ENCODE measurements around the gene RAB11FIP2.

The RAB11FIP2 gene

DNA sequence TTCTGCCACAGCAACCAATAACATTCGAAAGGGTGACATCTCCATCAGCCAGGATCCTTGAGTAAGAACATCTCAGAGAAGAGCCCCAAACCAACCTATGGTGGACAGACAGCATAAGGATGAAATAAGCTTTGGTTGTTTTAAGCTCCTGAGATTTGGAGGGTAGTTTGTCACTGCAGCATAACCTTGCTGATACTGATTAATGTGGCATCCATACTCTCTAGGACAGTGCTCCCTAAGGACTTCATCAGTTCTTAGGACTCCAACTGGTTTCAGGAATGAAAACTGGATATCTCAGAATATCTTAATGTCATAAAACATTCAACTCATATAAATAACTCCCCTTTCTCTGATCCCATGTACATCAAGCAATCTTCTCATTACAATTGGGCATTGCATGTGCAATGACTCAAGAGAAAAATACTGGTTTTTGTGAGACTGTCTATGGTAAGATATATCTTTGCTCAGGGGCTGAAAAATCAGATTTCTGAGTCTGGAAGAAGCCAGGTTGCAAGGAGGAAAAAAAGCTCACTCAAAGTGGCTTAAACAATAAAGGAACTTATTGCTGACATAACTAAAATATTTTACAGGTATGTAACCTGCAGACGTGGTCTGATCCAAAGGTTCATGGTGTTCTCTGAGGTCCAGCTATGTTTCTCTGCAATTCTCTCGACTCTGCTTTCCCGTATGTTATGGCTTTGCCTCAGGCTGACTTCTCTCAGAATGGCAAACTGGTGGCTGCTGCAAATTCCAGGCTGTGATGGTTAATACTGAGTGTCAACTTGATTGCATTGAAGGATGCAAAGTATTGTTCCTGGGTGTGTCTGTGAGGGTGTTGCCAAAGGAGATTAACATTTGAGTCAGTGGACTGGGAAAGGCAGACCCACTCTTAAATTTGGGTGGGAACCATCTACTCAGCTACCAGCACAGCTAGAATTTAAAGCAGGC is 65.7 kb downstream of the RAB11FIP2 start:
- DNase-seq (ENCODE audit: low read depth), result no peak

DNA sequence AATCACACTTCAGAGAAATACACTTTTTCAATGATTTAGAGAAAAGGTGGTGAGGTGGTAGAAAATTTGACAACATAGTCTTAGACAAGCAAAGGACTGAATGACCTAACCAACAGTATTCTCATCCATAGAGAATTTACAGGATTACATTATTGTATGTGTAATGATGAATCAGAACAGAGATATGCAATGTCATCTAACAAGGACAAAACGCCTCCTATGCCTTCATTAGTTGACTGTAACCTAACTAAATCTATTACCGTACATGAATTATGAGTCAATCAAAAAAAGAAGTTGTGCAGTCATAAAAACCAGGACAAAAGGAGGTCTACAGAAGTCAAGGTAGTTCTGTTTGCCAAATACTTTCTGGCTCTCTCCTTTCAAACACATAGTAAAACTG is 66.5 kb downstream of the RAB11FIP2 start:
- peak; percentile 1 for DNase-seq (ENCODE audit: low read depth)

DNA sequence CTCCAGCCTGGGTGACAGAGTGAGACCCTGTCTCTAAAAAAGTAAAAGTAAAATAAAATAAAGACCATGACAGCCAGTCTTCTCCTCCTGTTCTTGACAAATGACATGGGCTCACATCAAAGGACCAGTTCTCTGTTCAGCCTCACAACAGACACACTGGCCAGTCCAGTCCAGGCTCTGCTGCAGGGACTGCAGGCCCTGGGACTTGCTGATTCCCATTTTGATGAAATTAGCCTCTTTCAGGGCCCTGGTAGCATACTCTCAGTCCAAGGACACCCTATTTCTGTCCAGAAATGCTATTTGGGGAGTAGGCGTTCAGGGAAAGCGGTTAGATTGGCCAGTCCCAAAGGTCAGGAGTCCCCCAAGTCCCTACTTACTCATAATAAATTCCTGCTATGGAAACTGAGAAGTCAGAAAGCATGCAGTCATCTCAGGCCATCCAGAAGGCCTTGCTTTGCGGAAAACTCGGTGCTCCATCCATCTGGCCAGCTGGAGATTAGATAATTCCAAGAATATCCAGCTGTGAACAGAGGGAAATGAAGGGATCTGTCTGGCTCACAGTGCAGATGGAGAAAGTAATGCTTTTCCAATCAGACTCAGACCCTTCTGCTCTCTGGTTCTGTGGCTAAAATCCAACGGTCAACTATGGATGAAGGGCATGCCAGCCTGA is 74.4 kb downstream of the RAB11FIP2 start:
- DNase-seq (ENCODE audit: low read depth), result no peak

DNA sequence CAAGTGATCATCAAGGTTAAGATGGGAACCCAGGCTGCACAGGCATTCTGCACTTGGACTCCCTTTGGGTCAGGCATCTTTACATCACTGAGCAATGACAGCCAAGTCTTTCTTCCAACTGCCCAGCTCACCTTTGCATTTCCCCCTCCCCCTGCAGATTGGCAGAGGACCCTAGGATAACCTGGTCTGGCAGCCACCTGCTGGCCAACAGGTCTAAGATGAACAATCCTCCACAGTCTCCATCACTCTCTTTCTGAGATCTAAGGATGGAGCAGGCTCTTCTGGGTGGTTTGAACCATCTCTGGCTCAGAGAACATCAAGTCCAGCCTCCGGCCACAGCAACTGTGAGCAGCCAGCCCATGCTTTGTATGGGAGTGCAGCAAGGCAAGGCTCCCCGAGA is 75.8 kb downstream of the RAB11FIP2 start:
- no peak for DNase-seq (ENCODE audit: low read depth)

DNA sequence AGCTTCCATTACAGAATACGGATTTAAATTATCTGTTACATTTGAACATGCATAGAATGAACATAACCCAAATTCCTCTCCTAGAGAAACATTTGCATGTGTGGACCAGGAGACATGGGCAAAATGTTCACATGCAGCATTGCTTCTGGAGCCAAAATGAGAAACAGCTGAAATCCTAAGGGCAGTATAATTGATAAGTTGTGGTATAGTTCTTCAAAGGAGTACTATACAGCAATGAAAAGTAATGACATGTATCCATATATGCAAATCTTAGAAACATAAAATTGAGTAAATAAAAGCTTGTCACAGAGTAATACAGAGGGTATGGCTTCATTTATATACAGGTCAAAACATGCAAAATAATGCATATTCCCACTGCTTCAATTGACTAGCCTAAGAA is 77.1 kb downstream of the RAB11FIP2 start:
- DNase-seq (ENCODE audit: low read depth), result no peak

DNA sequence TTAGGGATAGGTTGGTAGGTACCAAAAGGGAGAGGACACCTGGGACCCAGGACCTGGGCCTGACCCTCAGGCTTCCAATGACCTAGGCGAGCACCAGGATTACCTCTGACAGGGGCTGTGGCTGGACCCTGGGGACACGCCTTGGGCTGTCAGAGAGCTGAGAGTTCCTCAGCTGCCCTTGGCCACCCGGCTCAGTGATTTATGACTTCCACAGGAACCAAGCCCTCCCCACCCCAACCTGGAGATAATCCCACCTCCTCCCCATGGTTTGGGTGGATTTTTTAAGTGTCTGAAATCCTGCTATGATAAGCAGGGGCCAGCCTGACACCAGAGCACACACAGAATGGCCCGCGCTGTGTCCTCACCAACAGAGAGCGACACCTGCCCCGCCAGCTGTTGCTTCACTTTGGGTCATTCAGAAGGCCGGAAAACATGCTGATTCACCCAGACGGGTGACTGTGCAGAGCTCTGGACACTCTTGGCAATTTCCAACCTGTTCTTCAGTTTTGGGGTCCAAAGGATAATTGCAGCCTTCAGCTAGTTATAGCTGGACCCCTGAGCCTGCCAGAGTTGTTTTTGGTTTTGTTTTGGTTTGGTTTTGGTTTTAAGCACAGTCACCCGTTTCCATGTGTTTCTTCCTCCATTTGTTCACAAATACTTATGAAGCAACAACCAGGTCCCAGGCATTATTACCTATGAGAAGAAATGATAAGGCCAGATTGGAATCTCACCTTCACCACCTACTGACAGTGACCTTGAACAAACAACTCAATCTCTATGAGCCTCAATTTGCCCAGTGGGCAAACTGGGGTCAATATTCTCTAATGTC is 78.2 kb downstream of the RAB11FIP2 start:
- DNase-seq (ENCODE audit: low read depth), result no peak

DNA sequence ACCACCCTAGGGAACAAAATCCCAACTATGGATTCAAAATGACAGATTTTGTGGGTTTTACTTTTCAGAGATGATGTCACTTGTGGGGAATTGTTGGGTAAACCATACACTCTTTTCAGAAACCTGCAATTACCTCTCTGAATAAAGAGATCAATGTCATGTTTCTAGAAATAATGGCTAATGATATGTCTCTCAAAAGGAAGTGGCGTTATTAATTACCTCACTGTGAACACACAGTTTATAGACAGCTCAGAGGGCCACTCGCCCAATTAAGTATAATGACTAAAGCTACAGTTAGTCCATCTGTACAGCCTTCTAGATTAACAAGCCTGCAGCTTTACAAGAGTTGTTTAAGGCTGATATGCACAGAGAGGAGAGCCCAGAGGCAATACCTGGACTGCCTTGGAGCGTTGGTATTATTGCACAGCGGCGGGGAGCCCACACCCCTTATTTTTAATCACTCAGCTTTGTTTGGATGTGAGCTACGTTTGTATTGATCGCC is 79.5 kb downstream of the RAB11FIP2 start:
- DNase-seq (ENCODE audit: low read depth), result no peak

DNA sequence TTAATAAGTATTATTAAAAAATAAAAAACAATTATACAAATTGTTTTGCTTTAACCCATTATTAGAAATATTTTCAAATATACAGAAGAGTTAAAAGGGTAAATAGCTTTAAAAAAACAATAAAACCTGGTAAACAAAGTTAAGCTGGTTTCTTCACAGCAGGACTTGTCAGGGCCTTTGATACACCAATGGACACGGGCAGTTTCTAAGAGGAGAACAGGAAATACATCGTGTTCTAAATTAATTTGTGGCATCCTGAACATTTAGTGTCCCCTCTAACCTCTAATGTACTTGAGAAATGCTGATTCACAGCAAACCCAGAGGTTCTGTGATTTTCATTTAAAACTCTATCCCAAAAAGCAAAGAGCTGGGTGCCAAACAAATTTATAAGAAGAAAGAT is 80.8 kb downstream of the RAB11FIP2 start:
- DNase-seq (ENCODE audit: low read depth), result no peak

DNA sequence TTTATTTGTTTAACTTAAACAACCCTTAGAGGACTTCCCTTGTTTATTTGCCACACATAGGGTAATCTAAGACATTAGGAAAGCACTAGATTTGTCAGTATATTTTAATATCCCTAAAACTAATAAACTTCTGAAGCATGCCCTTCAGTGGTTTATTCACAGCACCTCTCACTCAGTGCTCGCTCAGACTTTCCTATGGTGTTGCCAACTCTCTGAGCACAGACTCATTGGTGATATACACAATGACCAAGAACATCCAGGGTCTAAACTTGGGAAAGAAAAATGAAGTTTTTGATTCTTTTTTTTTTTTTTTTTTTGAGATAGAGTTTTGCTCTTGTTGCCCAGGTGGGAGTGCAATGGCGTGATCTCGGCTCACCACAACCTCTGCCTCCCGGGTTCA is 82.2 kb downstream of the RAB11FIP2 start:
- no peak for DNase-seq (ENCODE audit: low read depth)

DNA sequence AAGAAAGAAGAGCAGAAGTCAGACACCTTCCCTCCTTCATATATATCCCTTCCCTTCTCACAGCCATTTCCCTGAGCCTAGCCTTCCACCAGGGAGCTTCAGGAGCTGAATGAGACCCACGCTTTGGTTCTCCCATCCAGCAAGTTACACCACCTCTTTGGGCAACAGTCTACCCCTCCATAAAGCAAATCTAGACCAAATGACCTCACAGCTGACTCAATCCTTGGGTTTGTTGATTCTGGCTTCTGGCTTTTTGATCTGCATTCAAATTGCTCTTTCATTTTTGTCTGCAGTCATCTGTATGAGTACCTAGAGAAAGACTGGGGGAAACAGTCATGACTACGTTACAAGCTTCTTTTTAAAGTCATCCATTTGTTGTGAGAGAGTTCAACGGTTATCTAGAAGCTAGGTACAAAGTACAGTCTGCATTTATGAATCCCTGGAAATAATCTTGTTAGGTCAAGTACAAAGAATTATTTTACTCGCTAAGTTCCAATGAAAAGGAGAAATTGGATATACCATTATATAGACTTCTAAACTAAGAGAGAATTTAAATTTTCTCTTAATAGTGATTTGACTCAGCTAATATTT is 86.3 kb downstream of the RAB11FIP2 start:
- no peak for DNase-seq (ENCODE audit: low read depth)

DNA sequence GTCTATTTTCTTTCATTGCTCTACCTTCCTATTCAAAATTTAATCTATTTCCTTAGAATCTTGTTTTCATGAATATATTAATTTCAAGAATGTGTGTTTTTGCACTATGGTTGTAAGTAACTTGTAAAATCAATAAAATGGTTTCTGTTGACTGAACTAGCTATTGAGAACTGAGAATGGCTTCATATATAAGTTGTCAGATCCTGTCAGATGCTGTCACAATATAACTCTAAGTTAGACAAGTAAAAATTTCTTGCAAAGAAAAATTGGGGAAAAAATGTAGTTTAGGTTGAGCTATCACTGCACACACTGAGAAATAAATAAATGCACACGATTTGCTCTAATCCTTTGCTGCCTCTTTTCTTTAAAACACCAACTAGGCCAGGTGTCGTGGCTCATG is 89.8 kb downstream of the RAB11FIP2 start:
- no peak for DNase-seq (ENCODE audit: low read depth)

DNA sequence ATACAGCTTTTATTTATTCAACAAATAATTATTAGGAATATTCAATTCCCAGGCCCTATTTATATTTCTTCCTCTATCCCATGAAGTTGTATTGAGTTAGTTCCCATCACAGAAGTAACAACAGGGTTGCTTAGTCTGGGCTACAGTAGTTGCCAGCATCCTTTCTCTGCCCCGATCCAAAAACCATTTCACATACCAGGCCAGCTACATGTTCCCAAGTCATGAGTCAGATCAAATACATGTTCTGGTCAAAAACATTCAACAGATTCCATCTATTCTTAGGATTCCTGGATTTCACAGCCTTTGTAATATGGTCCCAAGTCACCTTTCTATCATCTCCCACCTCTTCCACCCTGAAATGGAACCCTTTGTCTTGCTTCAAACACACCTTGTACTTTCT is 91.6 kb downstream of the RAB11FIP2 start:
- no peak for DNase-seq (ENCODE audit: low read depth)

Data from fibroblast of the conjunctiva (primary cell).